Ascending aorta (tissue), 2 donors: ENCODE results near the gene TDRD9. TPM values are rescaled to one million over a fixed set of nuclear protein-coding genes. Genes with fewer than 3 reads are reported as not detected.

Source experiments
- DNase-seq, 2 donors: peaks; one replicate each; pipeline ENCODE4 v3.0.0-alpha.2; 2019; ENCODE audit warnings: low spot score in 2 of 2
- H3K27ac ChIP-seq, 2 donors: fragments of 200-600 bp; sonication (generic); one replicate each; pipeline ENCODE4 v1.5.1; 2016 to 2017; ENCODE audit warnings: mild to moderate bottlenecking in 1 of 2
- H3K27me3 ChIP-seq: fragments of 200-600 bp; sonication (generic); one replicate; pipeline ENCODE4 v1.5.1; 2017
- H3K36me3 ChIP-seq, 2 donors: fragments of 200-600 bp; sonication (generic); one replicate each; pipeline ENCODE4 v1.5.1; 2016
- H3K4me1 ChIP-seq, 2 donors: fragments of 200-600 bp; sonication (generic); one replicate each; pipeline ENCODE4 v1.5.1; 2016 to 2017; ENCODE audit warnings: mild to moderate bottlenecking in 1 of 2
- H3K4me3 ChIP-seq, 2 donors: fragments of 200-600 bp; sonication (generic); one replicate each; pipeline ENCODE4 v1.5.1; 2016 to 2017; ENCODE audit warnings: mild to moderate bottlenecking in 1 of 2
- H3K9me3 ChIP-seq, 2 donors: fragments of 200-600 bp; sonication (generic); one replicate each; pipeline ENCODE4 v1.5.1; 2016
- intact Hi-C: fragments of 100-400 bp; cut with DNase I; formaldehyde crosslinking; loops from one replicate; pipeline ENCODE4 v1.15.1; 2023
- total RNA-seq: library from RNA; depleted of rRNA; stranded (reverse); fragments of >200 nt; gene quantifications from one replicate; pipeline ENCODE4 v1.1.0, GENCODE V29; 2016
- TF ChIP-seq, protein P1 (sequence below), 3 experiments: fragments of 200-600 bp in 2 of 3; fragments of 450-650 bp in 1 of 3; sonication (generic) in 2 of 3; IDR thresholded peaks; one replicate each; pipeline ENCODE4 v1.5.1; 2016 to 2019; ENCODE audit warnings: antibody characterized with exemption in 3 of 3, mild to moderate bottlenecking in 1 of 3, moderate library complexity in 1 of 3

TDRD9 gene
- total RNA-seq, 1 donor from 2014 or later, result 1.4 TPM

DNA sequence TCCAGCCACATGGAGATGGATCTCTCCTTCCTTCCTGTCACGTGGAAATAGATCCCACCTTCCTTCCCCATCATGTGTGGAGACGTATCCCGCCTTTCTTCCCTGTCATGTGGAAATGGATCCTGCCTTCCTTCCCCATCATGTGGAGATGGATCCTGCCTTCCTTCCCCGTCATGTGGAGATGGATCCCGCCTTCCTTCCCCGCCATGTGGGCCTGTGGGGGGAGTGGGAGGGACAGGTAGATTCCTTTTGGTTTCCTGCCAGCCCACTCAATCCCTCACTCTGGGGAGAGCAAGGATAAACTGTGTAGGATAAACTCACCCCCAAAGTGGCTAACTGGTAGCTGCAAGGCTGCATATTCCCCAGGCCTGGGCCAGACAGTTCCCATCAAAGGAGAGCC, 31.7 kb upstream of the TDRD9 start:
- TF ChIP-seq, protein P1, sequence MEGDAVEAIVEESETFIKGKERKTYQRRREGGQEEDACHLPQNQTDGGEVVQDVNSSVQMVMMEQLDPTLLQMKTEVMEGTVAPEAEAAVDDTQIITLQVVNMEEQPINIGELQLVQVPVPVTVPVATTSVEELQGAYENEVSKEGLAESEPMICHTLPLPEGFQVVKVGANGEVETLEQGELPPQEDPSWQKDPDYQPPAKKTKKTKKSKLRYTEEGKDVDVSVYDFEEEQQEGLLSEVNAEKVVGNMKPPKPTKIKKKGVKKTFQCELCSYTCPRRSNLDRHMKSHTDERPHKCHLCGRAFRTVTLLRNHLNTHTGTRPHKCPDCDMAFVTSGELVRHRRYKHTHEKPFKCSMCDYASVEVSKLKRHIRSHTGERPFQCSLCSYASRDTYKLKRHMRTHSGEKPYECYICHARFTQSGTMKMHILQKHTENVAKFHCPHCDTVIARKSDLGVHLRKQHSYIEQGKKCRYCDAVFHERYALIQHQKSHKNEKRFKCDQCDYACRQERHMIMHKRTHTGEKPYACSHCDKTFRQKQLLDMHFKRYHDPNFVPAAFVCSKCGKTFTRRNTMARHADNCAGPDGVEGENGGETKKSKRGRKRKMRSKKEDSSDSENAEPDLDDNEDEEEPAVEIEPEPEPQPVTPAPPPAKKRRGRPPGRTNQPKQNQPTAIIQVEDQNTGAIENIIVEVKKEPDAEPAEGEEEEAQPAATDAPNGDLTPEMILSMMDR (IDR thresholded peaks at IDR 0.05), result no peak
- Histone ChIP-seq H3K36me3 (no peaks in the 10 kb centered on the region), H3K4me1 (no peaks in the 10 kb centered on the region), H3K27me3 (no peaks in the 10 kb centered on the region), H3K27ac (no peak overlapping the region), H3K9me3 (no peaks in the 10 kb centered on the region), H3K4me3 (no peak overlapping the region)
- no peak for DNase-seq
- intact Hi-C loops, result no loop called here

DNA sequence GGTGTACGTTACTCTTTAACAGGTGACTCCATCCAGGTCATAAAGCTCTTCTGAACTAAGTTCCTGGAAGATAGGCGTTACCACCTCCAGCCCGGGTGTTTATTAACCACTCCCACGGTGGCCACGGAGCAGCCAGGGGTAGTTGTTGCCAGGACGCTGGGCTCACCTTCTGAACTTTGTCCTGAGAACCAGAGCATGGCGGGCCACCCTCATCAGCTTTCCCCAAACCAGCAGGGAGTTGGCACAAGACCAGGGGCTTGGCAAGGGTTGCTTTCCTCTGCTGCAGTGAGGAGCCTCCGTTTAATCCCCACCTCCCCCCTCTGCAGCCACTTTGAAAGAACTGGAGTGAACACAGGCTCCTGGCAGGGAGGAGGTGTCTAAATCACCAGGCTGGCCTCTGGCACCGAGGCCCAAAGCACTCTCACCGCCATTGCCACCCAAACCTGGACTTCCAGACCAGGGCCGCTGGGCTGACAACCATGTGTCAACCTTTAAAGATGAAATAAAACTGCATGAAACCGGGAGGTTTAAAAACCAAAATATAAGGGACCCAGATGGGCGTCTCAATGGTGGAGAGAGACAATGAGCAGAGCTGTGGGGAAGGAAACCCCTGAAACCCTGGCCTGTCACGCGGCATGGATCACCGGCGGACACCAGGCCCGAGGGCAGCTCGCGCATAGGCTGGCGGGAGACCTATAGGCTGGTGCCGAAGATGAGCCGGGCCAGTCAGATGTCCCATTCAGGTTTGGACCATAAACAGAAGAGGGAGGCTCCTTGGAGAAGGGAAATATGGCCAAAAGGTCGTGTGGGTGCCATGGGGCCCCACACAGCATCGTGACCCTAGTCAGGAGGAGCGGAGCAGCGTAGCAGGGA, 30.9 kb upstream of the TDRD9 start:
- H3K9me3 ChIP-seq, result no peaks in the 10 kb centered on the region
- H3K4me1 ChIP-seq, result no peaks in the 10 kb centered on the region
- intact Hi-C loops, result no loop called here
- H3K27me3 ChIP-seq, result no peaks in the 10 kb centered on the region
- TF ChIP-seq, protein P1 (IDR thresholded peaks at IDR 0.05), result no peak
- no peaks in the 10 kb centered on the region for H3K36me3 ChIP-seq
- H3K27ac ChIP-seq, result no peak overlapping the region
- no peak for DNase-seq
- no peak overlapping the region for H3K4me3 ChIP-seq

DNA sequence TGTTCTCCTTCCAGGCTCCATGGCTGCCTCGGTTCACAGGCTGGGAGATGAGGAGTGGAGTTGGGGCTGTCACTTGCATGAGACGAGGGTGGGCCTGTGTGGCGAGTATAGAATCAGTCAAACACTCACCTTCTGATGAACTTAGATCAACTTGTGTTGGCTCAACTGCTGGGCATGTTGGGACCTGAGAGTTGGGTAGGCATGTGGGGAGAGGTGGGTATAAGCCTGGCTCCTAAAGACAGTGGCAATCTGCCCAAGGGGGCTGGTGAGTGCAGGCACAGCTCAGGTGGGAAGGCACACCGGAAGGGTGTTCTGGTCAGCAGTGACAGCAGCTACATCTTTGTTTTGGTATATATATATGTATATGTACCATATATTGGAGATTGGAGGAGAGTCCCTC, 30.1 kb upstream of the TDRD9 start:
- Histone ChIP-seq H3K36me3 (no peaks in the 10 kb centered on the region), H3K27ac (no peak overlapping the region), H3K4me1 (no peaks in the 10 kb centered on the region), H3K27me3 (no peaks in the 10 kb centered on the region), H3K9me3 (no peaks in the 10 kb centered on the region), H3K4me3 (no peak overlapping the region)
- TF ChIP-seq, protein P1 (IDR thresholded peaks at IDR 0.05), result no peak
- DNase-seq, result no peak
- intact Hi-C loops, result no loop called here

DNA sequence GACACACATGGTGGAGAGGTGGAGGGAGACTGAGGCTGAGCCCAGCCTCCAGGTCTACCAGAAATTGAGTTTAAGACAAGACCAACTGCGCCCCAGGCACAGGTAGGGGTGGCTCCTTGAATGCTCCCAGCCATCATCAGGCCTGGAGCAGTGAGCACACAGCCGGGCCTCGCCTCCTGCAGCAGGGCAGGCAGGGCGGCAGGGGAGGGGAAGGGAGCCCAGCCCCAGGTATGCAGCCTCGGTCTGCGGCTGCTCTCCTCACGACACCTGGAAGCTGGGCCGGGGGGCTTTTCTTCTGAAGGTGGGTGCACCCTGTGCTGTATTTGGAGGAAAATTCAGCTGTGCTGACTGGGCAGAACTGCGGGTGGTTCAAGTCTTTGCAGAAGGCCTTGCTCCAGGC, 29.5 kb upstream of the TDRD9 start:
- Histone ChIP-seq H3K27me3 (no peaks in the 10 kb centered on the region), H3K36me3 (no peaks in the 10 kb centered on the region), H3K27ac (no peak overlapping the region), H3K4me1 (no peaks in the 10 kb centered on the region), H3K4me3 (no peak overlapping the region), H3K9me3 (no peaks in the 10 kb centered on the region)
- TF ChIP-seq, protein P1 (IDR thresholded peaks at IDR 0.05), result no peak
- intact Hi-C loops, result no loop called here
- no peak for DNase-seq

DNA sequence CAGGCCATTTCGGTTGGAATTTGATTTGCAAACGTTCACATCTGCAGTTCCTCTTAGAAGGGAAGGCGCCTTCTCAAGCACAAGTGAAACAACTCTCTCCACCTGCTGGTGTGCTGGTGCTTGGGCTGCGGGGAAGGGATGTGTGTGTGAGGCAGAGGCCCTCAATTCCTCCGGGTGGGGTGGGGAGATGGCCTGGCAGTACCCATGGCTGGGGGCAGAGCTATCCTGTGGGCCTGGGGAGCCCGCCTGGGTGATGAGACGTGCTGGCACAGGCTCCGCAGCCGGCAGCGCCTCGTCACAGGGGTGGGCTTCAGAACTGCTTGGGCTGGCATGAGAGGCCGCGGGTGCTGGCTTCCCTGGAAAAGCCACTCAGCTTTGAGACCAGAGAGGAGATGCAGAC, 28.9 kb upstream of the TDRD9 start:
- TF ChIP-seq, protein P1 (IDR thresholded peaks at IDR 0.05), result no peak
- no peaks in the 10 kb centered on the region for H3K9me3 ChIP-seq
- intact Hi-C loops, result no loop called here
- no peaks in the 10 kb centered on the region for H3K27me3 ChIP-seq
- no peak overlapping the region for H3K4me3 ChIP-seq
- H3K27ac ChIP-seq, result no peak overlapping the region
- DNase-seq, result no peak
- no peaks in the 10 kb centered on the region for H3K36me3 ChIP-seq
- H3K4me1 ChIP-seq, result no peaks in the 10 kb centered on the region
